ENCODE measurements around the gene CFAP57. TPM values are rescaled to one million over a fixed set of nuclear protein-coding genes. Genes with fewer than 3 reads are reported as not detected.

Gene CFAP57
- polyA plus RNA-seq, 3 donors: 3.1 to 6.1 (median 4.0) TPM

- no peak for DNase-seq (ENCODE audit: extremely low read depth in 1 of 11, low read depth in 9 of 11, low spot score in 4 of 11)
Measured at GRCh38 chr1:43271186-43272118, 99.3 kb downstream of the CFAP57 start.

GRCh38 chr1:43272161-43272560, 100.0 kb downstream of the CFAP57 start:
- no peak for DNase-seq (ENCODE audit: extremely low read depth in 1 of 11, low read depth in 9 of 11, low spot score in 4 of 11)

- no peak for DNase-seq (ENCODE audit: extremely low read depth in 1 of 11, low read depth in 9 of 11, low spot score in 4 of 11)
Measured at GRCh38 chr1:43272576-43273571, 100.7 kb downstream of the CFAP57 start.

DNA sequence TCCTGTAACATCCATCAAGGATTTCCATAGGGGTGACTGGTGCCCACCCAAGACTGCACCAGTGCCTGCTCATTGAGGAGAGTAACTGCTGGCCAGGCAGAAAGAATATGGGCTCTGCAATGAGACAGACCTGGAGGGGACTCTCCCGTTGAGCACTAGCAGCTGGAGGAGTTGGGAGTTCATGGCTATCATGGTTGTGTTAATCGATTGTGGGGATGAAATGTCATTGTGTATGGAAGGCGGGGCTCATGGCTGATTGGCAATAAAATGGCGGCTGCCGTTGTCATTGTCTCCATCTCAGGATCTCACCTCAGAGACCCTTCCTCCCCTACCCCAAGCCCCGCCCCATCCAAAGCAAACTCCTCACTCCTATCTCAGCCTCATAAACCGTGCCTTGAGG, 101.6 kb downstream of the CFAP57 start:
- DNase-seq (ENCODE audit: extremely low read depth in 1 of 11, low read depth in 9 of 11, low spot score in 4 of 11): no peak

GRCh38 chr1:43274125-43274803, 102.1 kb downstream of the CFAP57 start:
- DNase-seq (ENCODE audit: extremely low read depth in 1 of 11, low read depth in 9 of 11, low spot score in 4 of 11): no peak

- DNase-seq (ENCODE audit: extremely low read depth in 1 of 11, low read depth in 9 of 11, low spot score in 4 of 11): no peak
Measured at GRCh38 chr1:43274804-43275180, 102.7 kb downstream of the CFAP57 start.

GRCh38 chr1:43275826-43276620, 103.9 kb downstream of the CFAP57 start:
- DNase-seq (ENCODE audit: extremely low read depth in 1 of 11, low read depth in 9 of 11, low spot score in 4 of 11): no peak

DNA sequence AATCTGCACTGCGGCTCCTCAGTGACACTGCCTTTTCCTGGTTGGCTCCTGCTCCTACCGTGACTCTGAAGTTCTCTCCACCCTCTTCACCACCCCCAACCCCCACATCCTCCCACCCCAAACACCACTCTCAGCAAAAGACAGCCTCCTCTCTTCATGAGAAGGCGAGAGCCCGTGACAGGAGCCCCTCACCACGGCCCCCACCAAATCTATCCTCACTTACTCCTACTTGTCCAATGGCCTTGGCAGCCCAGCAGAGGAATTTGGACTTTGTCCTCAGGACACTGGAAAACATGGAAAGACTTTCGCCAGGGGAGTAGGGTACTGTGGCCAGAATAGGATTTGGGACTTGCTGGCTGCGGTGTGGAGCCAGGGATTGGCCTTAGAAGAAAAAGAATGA, 104.5 kb downstream of the CFAP57 start:
- DNase-seq (ENCODE audit: extremely low read depth in 1 of 11, low read depth in 9 of 11, low spot score in 4 of 11): peak in 2 of 11 donors; percentile 36 to 60

GRCh38 chr1:43277116-43277876, 105.2 kb downstream of the CFAP57 start:
- DNase-seq (ENCODE audit: extremely low read depth in 1 of 11, low read depth in 9 of 11, low spot score in 4 of 11): no peak

DNA sequence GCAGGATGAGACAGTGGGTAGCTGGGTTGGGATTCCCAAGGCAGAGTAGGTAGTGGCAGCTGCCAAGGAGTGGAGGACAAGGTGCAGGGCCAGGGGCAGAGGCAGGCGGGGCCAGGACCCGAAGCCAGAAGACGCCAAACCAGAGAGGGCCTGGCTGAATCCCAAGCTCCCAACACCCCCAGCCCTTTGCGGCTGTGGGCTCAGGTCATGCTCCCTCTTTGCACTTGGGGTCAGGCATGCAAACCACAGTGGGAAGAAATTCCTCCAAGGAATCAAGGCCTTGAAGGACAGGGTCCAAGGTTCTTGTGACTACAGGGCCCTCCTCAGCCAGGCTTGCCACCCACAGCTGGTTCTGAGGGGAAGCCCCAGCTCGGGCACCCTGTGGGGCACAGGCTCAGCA, 107.0 kb downstream of the CFAP57 start:
- no peak for DNase-seq (ENCODE audit: extremely low read depth in 1 of 11, low read depth in 9 of 11, low spot score in 4 of 11)

DNA sequence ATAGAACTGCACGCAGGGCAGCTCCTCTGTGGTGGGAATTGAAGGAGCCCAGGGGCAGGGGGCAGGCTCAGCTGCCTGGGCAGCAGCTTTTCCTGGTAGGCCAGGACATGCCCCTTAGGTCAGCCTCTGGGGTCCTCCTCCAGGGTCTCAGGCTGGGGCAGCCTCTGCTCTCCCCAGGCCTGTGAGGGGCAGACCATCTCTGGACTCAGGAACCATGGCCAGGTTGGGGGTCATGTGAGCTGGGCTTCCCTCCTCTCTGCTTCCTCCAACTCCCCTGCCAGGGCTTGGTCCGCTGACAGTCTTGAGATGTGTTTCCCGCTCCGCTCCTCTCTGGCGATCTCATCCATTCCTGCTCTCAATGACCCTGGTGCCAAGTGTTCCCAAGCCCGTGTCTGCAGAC, 107.5 kb downstream of the CFAP57 start:
- no peak for DNase-seq (ENCODE audit: extremely low read depth in 1 of 11, low read depth in 9 of 11, low spot score in 4 of 11)

- peak in 1 of 11 donors; percentile 31 for DNase-seq (ENCODE audit: extremely low read depth in 1 of 11, low read depth in 9 of 11, low spot score in 4 of 11)
Measured at GRCh38 chr1:43280692-43281091, 108.6 kb downstream of the CFAP57 start.

DNA sequence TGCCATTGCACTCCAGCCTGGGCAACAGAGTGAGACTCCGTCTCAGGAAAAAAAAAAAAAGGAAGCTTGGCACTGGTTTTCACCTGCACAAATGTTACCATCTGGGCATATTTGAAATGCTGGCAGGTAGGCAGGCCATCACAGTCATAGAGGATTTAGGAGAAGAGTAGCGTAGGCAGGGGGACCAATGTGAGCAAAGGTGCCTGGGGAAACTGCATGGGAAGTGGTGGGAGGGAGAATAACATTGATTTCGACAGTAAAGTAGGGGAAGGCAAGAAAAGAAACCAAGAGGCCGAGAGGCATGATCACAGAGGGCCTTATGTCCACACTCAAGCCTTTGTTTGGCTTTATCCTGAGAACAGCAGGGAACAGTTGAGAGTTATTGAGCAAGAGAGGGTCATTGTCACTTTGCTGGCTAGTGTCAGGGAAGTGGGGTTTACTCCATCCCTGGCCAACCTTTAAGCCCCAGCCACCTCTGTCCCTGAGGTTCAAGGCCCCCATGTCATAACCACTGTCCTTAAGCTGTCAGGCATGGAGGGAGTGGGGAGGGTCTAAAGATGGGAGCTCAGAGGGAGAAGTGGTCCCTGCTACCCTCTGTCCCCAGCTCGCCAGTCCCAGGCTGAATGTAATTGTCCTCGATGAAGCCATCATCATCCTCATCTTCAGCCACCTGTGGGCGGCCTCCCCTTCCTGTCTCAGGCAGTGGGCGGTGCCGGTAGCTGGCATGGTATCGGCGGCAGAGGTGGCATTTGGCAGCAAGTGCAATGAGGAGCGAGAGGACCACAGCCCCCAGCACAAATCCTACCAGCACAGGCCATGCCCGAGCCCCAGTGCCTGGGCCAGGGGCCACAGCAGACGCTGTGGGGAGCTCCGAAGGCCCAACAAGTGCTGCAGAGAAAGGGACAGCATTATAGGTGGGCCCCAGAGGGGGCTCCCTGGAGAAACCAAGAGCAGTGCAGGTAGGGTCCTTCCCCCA, 110.4 kb downstream of the CFAP57 start:
- DNase-seq (ENCODE audit: extremely low read depth in 1 of 11, low read depth in 9 of 11, low spot score in 4 of 11): no peak

DNA sequence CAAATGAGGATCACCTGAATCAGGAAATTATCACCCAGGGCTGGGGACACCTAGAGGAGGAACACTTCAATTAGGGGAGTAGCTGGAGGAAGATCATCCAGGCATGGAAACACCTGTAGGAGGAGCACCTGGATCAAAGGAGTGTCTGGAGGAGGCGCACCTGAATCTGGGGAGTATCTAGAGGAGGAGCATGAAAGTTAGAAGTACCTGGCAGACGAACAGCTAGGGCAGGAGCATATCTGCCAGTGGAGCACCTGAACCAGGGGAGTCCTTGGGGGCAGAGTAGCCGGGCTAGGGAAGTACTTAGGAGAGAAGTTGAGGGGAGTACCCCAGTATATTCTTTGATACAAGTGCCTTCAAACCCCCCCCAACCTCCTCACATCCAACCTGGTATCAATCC, 111.9 kb downstream of the CFAP57 start:
- no peak for DNase-seq (ENCODE audit: extremely low read depth in 1 of 11, low read depth in 9 of 11, low spot score in 4 of 11)

DNA sequence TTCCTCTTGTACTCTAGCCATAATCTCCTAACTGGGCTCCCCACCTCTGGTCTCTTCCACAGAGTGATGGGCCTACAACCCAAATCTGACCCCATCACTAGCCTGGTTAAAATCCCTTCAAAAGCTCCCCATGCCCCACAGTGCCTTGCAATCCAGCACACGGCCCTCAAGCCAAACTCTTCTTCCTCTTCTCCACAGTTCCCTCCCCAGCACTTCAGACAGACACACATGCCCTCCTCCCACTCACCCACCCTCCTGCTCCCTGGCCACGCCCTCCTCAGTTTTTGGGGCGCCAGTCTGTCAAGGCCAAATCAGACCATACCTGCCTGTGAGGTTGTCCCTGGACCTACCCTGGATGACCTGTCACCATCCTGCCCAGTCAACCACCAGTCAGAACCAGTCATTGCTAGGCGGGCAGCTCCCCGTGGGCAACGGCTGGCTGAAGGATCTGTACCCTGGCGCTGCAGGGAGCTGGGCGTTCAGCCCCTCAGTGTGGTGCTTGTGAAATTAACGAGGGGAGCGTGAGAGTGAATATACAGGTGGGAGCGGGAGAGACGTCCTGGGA, 112.5 kb downstream of the CFAP57 start:
- DNase-seq (ENCODE audit: extremely low read depth in 1 of 11, low read depth in 9 of 11, low spot score in 4 of 11): no peak

DNA sequence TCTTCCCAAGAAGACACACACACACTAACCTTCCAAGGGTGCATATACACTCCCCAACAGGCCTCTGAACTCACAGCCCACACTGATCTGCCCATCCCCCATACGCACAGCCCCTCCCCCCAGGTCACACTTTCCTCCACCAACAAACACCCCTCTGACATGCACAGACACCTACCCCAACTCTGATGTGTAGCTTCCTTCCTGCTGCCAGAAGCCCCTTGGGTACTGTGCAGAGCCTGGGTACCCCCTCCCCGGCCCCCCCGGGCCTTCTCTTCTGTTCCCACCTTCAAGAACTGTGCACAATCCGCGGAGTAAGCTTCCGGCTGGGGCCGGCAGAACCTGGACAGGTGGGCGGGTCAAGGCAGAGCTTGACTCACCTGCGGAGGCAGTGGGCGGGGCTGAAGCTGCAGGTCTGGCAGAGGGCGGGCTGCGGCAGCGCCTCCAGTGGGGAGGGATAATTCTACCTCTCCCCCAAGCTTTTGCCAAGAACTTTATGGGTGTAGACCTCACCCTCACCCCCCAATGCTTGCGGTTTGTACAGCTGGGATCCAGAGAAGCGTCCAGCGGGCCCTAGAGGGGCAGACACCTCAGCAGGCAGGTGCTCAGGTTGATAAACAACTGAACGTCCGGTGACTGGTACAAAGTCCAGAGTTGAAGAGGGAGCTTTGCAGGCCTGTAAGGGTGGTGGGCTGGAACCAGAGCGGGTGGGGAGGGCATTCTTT, 113.3 kb downstream of the CFAP57 start, which contains the start of gene C1orf210:
Gene C1orf210 (minus strand): TSS at position 313 of the 722 bp plus-strand sequence. CDS start 2,311 bp downstream, outside the sequence.
- DNase-seq (ENCODE audit: extremely low read depth in 1 of 11, low read depth in 9 of 11, low spot score in 4 of 11): peak in 5 of 11 donors; percentile 37 to 69 (median 55)

Data from renal cortex interstitium (tissue), 11 donors.